ENCODE results near the gene GJC2.

GJC2 gene

GRCh38 chr1:228158151-228159007, 8.6 kb downstream of the GJC2 start:
- no peak for DNase-seq (ENCODE audit: low read depth)

- DNase-seq (ENCODE audit: low read depth): no peak
Observed at GRCh38 chr1:228159008-228159665, 9.4 kb downstream of the GJC2 start.

GRCh38 chr1:228160201-228160761, 10.6 kb downstream of the GJC2 start:
- DNase-seq (ENCODE audit: low read depth): no peak

- DNase-seq (ENCODE audit: low read depth): no peak
Observed at GRCh38 chr1:228161362-228161761, 11.6 kb downstream of the GJC2 start.

- no peak for DNase-seq (ENCODE audit: low read depth)
Observed at GRCh38 chr1:228161866-228162265, 12.1 kb downstream of the GJC2 start.

- DNase-seq (ENCODE audit: low read depth): no peak
Observed at GRCh38 chr1:228162286-228163006, 12.7 kb downstream of the GJC2 start.

GRCh38 chr1:228163007-228163753, 13.4 kb downstream of the GJC2 start:
- DNase-seq (ENCODE audit: low read depth): no peak

GRCh38 chr1:228163776-228164519, 14.2 kb downstream of the GJC2 start:
- DNase-seq (ENCODE audit: low read depth): no peak

- no peak for DNase-seq (ENCODE audit: low read depth)
Observed at GRCh38 chr1:228164561-228165371, 15.0 kb downstream of the GJC2 start.

GRCh38 chr1:228165372-228166169, 15.8 kb downstream of the GJC2 start, which contains the start of gene IBA57:
IBA57 (plus strand) TSS chr1:228165804; CDS start chr1:228165817, 13 bp downstream.
- peak; percentile 91 for DNase-seq (ENCODE audit: low read depth)

GRCh38 chr1:228166170-228166936, 16.6 kb downstream of the GJC2 start:
- peak; percentile 8 for DNase-seq (ENCODE audit: low read depth)

- no peak for DNase-seq (ENCODE audit: low read depth)
Observed at GRCh38 chr1:228168563-228169270, 19.0 kb downstream of the GJC2 start.

- no peak for DNase-seq (ENCODE audit: low read depth)
Observed at GRCh38 chr1:228169345-228169744, 19.6 kb downstream of the GJC2 start.

- no peak for DNase-seq (ENCODE audit: low read depth)
Observed at GRCh38 chr1:228170666-228171065, 20.9 kb downstream of the GJC2 start.

GRCh38 chr1:228171221-228171891, 21.6 kb downstream of the GJC2 start:
- no peak for DNase-seq (ENCODE audit: low read depth)

- no peak for DNase-seq (ENCODE audit: low read depth)
Observed at GRCh38 chr1:228172591-228173527, 23.1 kb downstream of the GJC2 start.

All from non-pigmented ciliary epithelial cell (primary cell).